Measurements from ENCODE around the gene UPK2. TPM values are rescaled to one million over a fixed set of nuclear protein-coding genes. Genes with fewer than 3 reads are reported as not detected.

UPK2 gene
- total and polyA plus RNA-seq, 2 donors (not counting 3 experiments of a cell fraction or from before 2014, with no cell fraction given), result 0.11 TPM; not detected in 1

DNA sequence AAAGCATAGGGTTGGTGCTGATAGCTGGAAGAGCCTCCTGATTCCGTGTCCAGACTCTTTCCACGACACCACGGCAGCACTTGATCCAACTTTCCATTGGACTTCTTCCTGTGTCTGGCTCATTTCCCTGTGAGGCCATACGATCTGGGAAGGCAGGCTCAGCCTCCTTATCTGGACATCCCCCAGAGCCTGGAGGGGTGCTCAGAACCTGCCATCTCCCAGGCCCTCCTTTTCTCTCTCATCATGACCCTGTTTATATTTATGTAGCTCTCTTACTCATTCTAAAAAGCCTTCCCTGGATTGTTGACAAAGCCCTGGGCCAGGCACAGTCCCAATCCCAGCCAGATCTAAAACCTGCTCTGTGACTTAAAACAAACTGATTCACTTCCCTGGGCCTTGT, 22.6 kb upstream of the UPK2 start:
- Histone ChIP-seq H3K27ac (ENCODE audit: insufficient read depth, low read depth, low read length) (no peak overlapping the region), H3K9ac (replicated peaks; ENCODE audit: extremely low read depth, insufficient read depth, low read length) (no peak overlapping the region), H4K20me1 (replicated peaks; ENCODE audit: control insufficient read depth, extremely low read depth, insufficient read depth, low read length) (no peaks in the 10 kb centered on the region), H3K27me3 (ENCODE audit: control insufficient read depth in 2 of 2, insufficient read depth in 2 of 2, low read length in 2 of 2) (peaks cover 0 to 2% of the 10 kb centered on the region in 2 experiments), H3K4me3 (replicated peaks in 1 of 3; ENCODE audit: insufficient read depth in 1 of 3, low read depth in 1 of 3, low read length in 3 of 3) (no peak overlapping the region), H2AFZ (ENCODE audit: low read depth, low read length) (peak overlapping the region; percentile 71), H3K4me1 (ENCODE audit: control insufficient read depth, extremely low read depth, insufficient read depth, low read length) (peaks cover 8% of the 10 kb centered on the region), H3K4me2 (ENCODE audit: insufficient read depth, low read length) (no peak overlapping the region), H3K36me3 (ENCODE audit: control insufficient read depth in 2 of 2, extremely low read depth in 1 of 2, insufficient read depth in 2 of 2, low read length in 2 of 2) (no peaks in the 10 kb centered on the region), H3K9me1 (replicated peaks; ENCODE audit: control insufficient read depth, extremely low read depth, insufficient read depth, low read length) (no peaks in the 10 kb centered on the region), H3K9me3 (replicated peaks; ENCODE audit: control insufficient read depth, insufficient read depth, low read length) (no peaks in the 10 kb centered on the region), H3K79me2 (ENCODE audit: control insufficient read depth, insufficient read depth, low read length) (no peaks in the 10 kb centered on the region)
- intact Hi-C loops (cut with micrococcal nuclease) (no loop called here), dilution Hi-C loops (cut with MboI; ENCODE audit: extremely low pct_ligation_motif_present, low sequenced_read_pairs) (no loop called here)
- no peak for FAIRE-seq
- CTCF ChIA-PET, result interaction anchor here (1.3 to 1.6 kb wide), 3 partner anchors 27 to 244 kb away, joined by 3 to 6 read pairs (median 3); no protein-coding TSS in a partner anchor
- TF ChIP-seq POLR2A (IDR thresholded peaks at IDR 0.05; ENCODE audit: low read depth, low read length), result no peak
- no peak for TF ChIP-seq GATA2 (IDR thresholded peaks at IDR 0.05; ENCODE audit: insufficient read depth, insufficient read length, low read depth, low read length)
- TF ChIP-seq EZH2 (IDR thresholded peaks at IDR 0.05; ENCODE audit: borderline replicate concordance, low read depth, low read length, severe bottlenecking), result no peak
- no peak for TF ChIP-seq POLR2AphosphoS5 (IDR thresholded peaks at IDR 0.05; ENCODE audit: insufficient read depth, low read depth, low read length)
- TF ChIP-seq, protein P1, sequence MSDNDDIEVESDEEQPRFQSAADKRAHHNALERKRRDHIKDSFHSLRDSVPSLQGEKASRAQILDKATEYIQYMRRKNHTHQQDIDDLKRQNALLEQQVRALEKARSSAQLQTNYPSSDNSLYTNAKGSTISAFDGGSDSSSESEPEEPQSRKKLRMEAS (IDR thresholded peaks at IDR 0.05; ENCODE audit: insufficient read depth, insufficient read length), result no peak
- TF ChIP-seq JUN (IDR thresholded peaks at IDR 0.05; ENCODE audit: borderline replicate concordance, insufficient read depth, insufficient read length, low read depth), result no peak
- TF ChIP-seq, protein P2, sequence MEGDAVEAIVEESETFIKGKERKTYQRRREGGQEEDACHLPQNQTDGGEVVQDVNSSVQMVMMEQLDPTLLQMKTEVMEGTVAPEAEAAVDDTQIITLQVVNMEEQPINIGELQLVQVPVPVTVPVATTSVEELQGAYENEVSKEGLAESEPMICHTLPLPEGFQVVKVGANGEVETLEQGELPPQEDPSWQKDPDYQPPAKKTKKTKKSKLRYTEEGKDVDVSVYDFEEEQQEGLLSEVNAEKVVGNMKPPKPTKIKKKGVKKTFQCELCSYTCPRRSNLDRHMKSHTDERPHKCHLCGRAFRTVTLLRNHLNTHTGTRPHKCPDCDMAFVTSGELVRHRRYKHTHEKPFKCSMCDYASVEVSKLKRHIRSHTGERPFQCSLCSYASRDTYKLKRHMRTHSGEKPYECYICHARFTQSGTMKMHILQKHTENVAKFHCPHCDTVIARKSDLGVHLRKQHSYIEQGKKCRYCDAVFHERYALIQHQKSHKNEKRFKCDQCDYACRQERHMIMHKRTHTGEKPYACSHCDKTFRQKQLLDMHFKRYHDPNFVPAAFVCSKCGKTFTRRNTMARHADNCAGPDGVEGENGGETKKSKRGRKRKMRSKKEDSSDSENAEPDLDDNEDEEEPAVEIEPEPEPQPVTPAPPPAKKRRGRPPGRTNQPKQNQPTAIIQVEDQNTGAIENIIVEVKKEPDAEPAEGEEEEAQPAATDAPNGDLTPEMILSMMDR (IDR thresholded peaks at IDR 0.05; ENCODE audit: extremely low read depth in 1 of 2, insufficient read depth in 1 of 2, low read depth in 1 of 2, low read length in 2 of 2), result no peak
- no peak for TF ChIP-seq FOS (IDR thresholded peaks at IDR 0.05; ENCODE audit: borderline replicate concordance, insufficient read depth, low read length)
- TF ChIP-seq MYC (IDR thresholded peaks at IDR 0.05; ENCODE audit: low read depth, low read length), result no peak
- BruUV-seq (replicated peaks), result no TSS peak
- DNase-seq (ENCODE audit: low read depth, low spot score), result peak; percentile 44
- POLR2A ChIA-PET, result no interaction called here
